Colonic mucosa (tissue), 4 donors: Measurements from ENCODE around the gene ZNF516. TPM values are rescaled to one million over a fixed set of nuclear protein-coding genes. Genes with fewer than 3 reads are reported as not detected.

Source experiments
- DNase-seq: peaks from one replicate; pipeline ENCODE4 v3.0.0-alpha.2; 2020
- H3K27ac ChIP-seq: fragments of 200-600 bp; one replicate; pipeline ENCODE4 v1.8.0; 2021
- H3K27me3 ChIP-seq: fragments of 200-600 bp; one replicate; pipeline ENCODE4 v1.8.0; 2021
- H3K36me3 ChIP-seq: fragments of 200-600 bp; one replicate; pipeline ENCODE4 v1.8.0; 2021
- H3K4me1 ChIP-seq: fragments of 200-600 bp; one replicate; pipeline ENCODE4 v1.8.0; 2021; ENCODE audit warnings: mild to moderate bottlenecking
- H3K4me3 ChIP-seq: fragments of 200-600 bp; one replicate; pipeline ENCODE4 v1.8.0; 2021
- H3K9ac ChIP-seq, 2 donors: one replicate each; pipeline ENCODE4 v1.7.0; 2013; ENCODE audit warnings: control low read depth in 2 of 2, low read depth in 2 of 2, low read length in 2 of 2
- H3K9me3 ChIP-seq: fragments of 200-600 bp; one replicate; pipeline ENCODE4 v1.8.0; 2021
- intact Hi-C: fragments of 100-400 bp; cut with DNase I; formaldehyde crosslinking; loops from one replicate; pipeline ENCODE4 v1.14.1; 2022
- total RNA-seq, 2 donors: library from RNA; stranded (reverse); fragmentation: NEBNext Ultra II Directional in 1 of 2; extraction: Animal tissue kit (Norgen Biotek cat#: 25700) in 1 of 2; gene quantifications; one replicate each; pipeline ENCODE4 v1.2.1, GENCODE V29; 2021
- TF ChIP-seq, protein P1 (sequence below): fragments of 200-600 bp; IDR thresholded peaks from one replicate; pipeline ENCODE4 v1.8.0; 2022; ENCODE audit warnings: antibody characterized with exemption, mild to moderate bottlenecking
- donor health status: healthy.
- donor health status: DM: no; HTN: no; CAD: no.
- donor health status: DM: no; HTN: no; CAD: no.

ZNF516 gene
- total RNA-seq, 2 donors from 2014 or later = 15.2 to 21.3 TPM

DNA sequence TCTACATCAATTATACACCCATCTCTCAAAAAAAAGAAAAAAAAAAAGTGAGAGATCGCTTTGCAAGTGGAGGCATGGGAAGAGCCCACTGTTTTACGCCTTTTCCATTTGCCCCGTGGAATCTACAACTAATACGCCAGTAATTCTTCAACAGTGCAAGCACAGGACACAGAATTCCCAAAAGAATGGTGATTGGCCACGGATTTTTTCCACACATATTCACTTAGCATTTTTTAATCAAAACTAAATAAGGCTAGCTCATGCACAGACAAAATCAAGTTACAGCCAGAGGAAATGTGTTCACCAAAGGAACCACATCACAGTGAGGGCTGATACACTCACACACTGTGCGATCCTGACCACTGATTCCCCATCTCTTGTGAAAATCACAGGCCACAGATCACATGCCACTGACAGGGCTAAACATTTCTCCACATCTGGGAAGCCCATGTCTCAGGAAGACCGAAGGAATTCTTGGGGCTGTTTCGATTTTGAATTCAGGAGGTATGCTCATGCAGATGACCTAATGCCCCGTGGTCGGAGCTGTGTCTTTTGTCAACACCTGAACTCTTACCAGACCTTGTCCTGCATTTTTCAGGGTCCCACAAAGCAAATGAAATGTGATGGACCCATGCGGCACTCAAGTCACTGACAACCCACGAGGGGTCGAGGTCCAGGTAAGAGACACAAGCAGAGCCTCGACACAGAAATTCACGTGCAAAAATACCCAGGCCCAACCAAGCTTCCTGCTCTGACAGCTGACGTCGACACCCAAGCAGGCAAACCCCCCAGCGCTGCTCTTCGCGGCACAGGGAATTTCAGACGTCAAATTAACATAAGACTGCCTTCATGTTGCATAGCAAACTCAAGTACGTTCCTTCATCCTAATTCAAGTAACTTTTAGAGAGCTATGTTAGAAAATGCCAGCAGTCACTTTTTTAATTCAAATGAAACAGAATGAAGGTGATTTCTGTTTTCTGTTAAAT, 69.6 kb downstream of the ZNF516 start:
- Histone ChIP-seq H3K9ac (no peak overlapping the region), H3K27me3 (no peaks in the 10 kb centered on the region), H3K27ac (no peak overlapping the region), H3K36me3 (no peaks in the 10 kb centered on the region), H3K4me1 (no peaks in the 10 kb centered on the region), H3K9me3 (no peaks in the 10 kb centered on the region), H3K4me3 (no peak overlapping the region)
- intact Hi-C loops = no loop called here
- DNase-seq = no peak
- TF ChIP-seq, protein P1, sequence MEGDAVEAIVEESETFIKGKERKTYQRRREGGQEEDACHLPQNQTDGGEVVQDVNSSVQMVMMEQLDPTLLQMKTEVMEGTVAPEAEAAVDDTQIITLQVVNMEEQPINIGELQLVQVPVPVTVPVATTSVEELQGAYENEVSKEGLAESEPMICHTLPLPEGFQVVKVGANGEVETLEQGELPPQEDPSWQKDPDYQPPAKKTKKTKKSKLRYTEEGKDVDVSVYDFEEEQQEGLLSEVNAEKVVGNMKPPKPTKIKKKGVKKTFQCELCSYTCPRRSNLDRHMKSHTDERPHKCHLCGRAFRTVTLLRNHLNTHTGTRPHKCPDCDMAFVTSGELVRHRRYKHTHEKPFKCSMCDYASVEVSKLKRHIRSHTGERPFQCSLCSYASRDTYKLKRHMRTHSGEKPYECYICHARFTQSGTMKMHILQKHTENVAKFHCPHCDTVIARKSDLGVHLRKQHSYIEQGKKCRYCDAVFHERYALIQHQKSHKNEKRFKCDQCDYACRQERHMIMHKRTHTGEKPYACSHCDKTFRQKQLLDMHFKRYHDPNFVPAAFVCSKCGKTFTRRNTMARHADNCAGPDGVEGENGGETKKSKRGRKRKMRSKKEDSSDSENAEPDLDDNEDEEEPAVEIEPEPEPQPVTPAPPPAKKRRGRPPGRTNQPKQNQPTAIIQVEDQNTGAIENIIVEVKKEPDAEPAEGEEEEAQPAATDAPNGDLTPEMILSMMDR = no peak

DNA sequence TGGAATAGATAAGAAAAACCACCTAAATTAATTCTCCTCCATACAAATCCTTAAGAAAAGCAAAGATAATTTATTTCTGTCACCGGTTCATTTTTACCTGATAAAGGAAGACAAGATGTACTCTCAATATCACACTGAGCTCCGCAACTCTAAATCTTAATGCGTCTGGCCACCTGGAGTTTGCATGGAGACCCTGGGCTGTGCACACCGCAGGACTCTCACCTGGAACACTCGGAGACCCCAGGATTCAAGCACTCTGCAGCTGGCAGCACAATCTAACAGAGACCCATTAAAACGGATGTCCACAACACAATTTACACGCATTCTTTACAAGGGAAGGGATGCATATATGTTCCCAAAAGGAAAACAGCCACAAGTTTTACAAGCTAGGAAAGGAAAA, 72.2 kb downstream of the ZNF516 start:
- Histone ChIP-seq H3K4me1 (no peaks in the 10 kb centered on the region), H3K27me3 (no peaks in the 10 kb centered on the region), H3K9ac (no peak overlapping the region), H3K9me3 (no peaks in the 10 kb centered on the region), H3K36me3 (no peaks in the 10 kb centered on the region), H3K4me3 (no peak overlapping the region), H3K27ac (no peak overlapping the region)
- no peak for DNase-seq
- TF ChIP-seq, protein P1 = no peak
- intact Hi-C loops = no loop called here

DNA sequence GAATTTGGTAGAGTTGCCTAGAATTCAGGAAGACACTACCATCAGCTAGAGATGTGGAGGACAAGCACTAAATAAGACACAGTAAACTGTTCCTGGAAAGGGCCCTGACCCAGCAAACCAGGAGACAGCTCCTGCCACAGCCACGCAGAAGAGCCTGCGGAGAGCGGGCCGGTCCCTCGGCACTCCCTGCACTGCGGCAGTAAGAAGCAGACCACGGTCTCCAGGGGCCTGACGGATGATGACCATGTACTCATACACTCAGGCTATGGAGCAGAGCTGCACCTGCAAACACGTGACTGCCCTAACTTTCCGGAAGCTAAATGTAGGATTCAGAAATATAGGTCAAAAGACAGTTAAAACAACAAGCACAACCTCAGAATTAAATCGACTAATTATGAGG, 72.9 kb downstream of the ZNF516 start:
- no peaks in the 10 kb centered on the region for H3K9me3 ChIP-seq
- H3K27me3 ChIP-seq = no peaks in the 10 kb centered on the region
- H3K4me3 ChIP-seq = no peak overlapping the region
- no peaks in the 10 kb centered on the region for H3K4me1 ChIP-seq
- TF ChIP-seq, protein P1 = no peak
- H3K27ac ChIP-seq = no peak overlapping the region
- DNase-seq = no peak
- no peaks in the 10 kb centered on the region for H3K36me3 ChIP-seq
- H3K9ac ChIP-seq = no peak overlapping the region
- intact Hi-C loops = no loop called here

DNA sequence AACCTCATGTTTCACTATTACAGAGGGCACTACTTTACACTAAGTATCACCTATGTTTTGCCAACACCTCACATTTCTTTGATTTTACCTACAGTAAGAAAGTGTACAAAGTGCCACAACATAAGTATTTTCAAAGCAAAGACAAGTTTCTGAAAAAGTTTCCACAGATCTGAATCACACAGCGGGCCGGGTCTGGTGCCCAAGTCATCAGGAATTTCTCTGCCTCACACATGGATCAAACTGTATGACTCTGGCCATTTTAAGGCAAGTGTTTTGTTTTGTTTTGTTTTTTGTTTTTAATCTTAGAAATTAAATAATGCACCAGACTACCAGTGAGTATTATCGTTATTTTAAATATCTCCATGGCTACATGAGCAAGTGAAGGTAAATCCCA, 73.4 kb downstream of the ZNF516 start:
- no peaks in the 10 kb centered on the region for H3K4me1 ChIP-seq
- H3K4me3 ChIP-seq = no peak overlapping the region
- no peak overlapping the region for H3K27ac ChIP-seq
- H3K36me3 ChIP-seq = no peaks in the 10 kb centered on the region
- no peak overlapping the region for H3K9ac ChIP-seq
- intact Hi-C loops = no loop called here
- H3K27me3 ChIP-seq = no peaks in the 10 kb centered on the region
- TF ChIP-seq, protein P1 = no peak
- no peak for DNase-seq
- H3K9me3 ChIP-seq = no peaks in the 10 kb centered on the region

DNA sequence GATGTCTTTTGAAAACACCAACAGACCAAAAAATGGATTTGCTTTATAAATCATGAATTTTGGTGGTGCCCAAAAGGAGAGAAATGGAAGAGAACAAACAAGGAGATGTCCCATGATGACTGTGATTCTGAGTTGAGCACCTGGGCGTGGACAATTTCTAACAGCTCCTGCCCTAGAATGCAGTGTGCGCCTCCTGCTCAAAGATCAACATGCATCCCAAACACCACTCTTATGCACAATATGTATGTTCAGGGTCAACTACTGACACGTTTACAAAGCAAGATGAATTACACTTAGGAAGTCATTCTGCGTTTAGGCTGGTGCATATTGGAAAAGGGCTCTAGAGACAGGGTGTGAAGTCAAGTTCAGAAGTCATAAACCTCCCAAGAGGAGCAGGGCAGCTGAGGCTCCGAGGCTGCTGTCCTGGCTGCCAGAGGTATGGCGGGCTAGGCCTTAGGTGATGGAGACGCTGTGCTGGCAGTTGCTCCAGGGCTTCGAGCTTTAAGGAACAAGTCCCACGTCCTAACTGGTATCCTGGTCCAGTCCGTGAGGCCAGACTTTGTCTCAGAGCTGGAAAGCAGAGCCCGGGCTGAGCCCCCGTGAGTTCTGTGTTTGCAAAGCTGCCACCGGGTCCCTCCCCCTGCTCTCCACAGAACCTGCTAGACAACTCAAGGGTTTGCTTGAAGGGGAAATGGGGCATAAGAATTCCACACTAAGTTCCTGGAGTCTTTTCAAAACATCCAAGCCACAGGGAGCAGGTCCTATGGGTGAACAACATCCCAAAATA, 74.0 kb downstream of the ZNF516 start:
- Histone ChIP-seq H3K36me3 (no peaks in the 10 kb centered on the region), H3K9ac (no peak overlapping the region), H3K27ac (no peak overlapping the region), H3K4me3 (no peak overlapping the region), H3K27me3 (no peaks in the 10 kb centered on the region), H3K9me3 (no peaks in the 10 kb centered on the region), H3K4me1 (no peaks in the 10 kb centered on the region)
- intact Hi-C loops = no loop called here
- TF ChIP-seq, protein P1 = no peak
- DNase-seq = no peak
